Measurements from ENCODE around the gene PLK1.

Gene PLK1

GRCh38 chr16:23690771-23691482 lies 12.2 kb downstream of the PLK1 start:
- no peak for DNase-seq (ENCODE audit: low read depth)
- no peak overlapping the region for H3K4me3 ChIP-seq (ENCODE audit: control insufficient read depth, low read depth, low read length)
- TF ChIP-seq CTCF (IDR thresholded peaks at IDR 0.05; ENCODE audit: control insufficient read depth, insufficient read depth, low read depth, low read length, missing control alignments): no peak

- H3K4me3 ChIP-seq (ENCODE audit: control insufficient read depth, low read depth, low read length): no peak overlapping the region
- no peak for DNase-seq (ENCODE audit: low read depth)
- no peak for TF ChIP-seq CTCF (IDR thresholded peaks at IDR 0.05; ENCODE audit: control insufficient read depth, insufficient read depth, low read depth, low read length, missing control alignments)
Measured at GRCh38 chr16:23691483-23692189, 12.9 kb downstream of the PLK1 start.

GRCh38 chr16:23692190-23692837 lies 13.6 kb downstream of the PLK1 start:
- no peak overlapping the region for H3K4me3 ChIP-seq (ENCODE audit: control insufficient read depth, low read depth, low read length)
- TF ChIP-seq CTCF (IDR thresholded peaks at IDR 0.05; ENCODE audit: control insufficient read depth, insufficient read depth, low read depth, low read length, missing control alignments): no peak
- DNase-seq (ENCODE audit: low read depth): no peak

- no peak overlapping the region for H3K4me3 ChIP-seq (ENCODE audit: control insufficient read depth, low read depth, low read length)
- DNase-seq (ENCODE audit: low read depth): no peak
- TF ChIP-seq CTCF (IDR thresholded peaks at IDR 0.05; ENCODE audit: control insufficient read depth, insufficient read depth, low read depth, low read length, missing control alignments): no peak
Measured at GRCh38 chr16:23694265-23694643, 15.6 kb downstream of the PLK1 start.

GRCh38 chr16:23694644-23695373 lies 16.1 kb downstream of the PLK1 start:
- TF ChIP-seq CTCF (IDR thresholded peaks at IDR 0.05; ENCODE audit: control insufficient read depth, insufficient read depth, low read depth, low read length, missing control alignments): no peak
- H3K4me3 ChIP-seq (ENCODE audit: control insufficient read depth, low read depth, low read length): peak overlapping the region; percentile 12
- DNase-seq (ENCODE audit: low read depth): no peak

GRCh38 chr16:23695756-23696155 lies 17.1 kb downstream of the PLK1 start:
- no peak overlapping the region for H3K4me3 ChIP-seq (ENCODE audit: control insufficient read depth, low read depth, low read length)
- no peak for TF ChIP-seq CTCF (IDR thresholded peaks at IDR 0.05; ENCODE audit: control insufficient read depth, insufficient read depth, low read depth, low read length, missing control alignments)
- no peak for DNase-seq (ENCODE audit: low read depth)

All from AG09309 (cell line).